Measurements from ENCODE around the gene PTGDR2.

PTGDR2 gene

GRCh38 chr11:60849641-60850520 lies 5.9 kb downstream of the PTGDR2 start:
- no peak overlapping the region for H3K4me3 ChIP-seq (replicated peaks; ENCODE audit: insufficient read depth, low read length)
- no peaks in the 10 kb centered on the region for H3K27me3 ChIP-seq (ENCODE audit: insufficient read depth, poor library complexity, severe bottlenecking)
- TF ChIP-seq, protein P1, sequence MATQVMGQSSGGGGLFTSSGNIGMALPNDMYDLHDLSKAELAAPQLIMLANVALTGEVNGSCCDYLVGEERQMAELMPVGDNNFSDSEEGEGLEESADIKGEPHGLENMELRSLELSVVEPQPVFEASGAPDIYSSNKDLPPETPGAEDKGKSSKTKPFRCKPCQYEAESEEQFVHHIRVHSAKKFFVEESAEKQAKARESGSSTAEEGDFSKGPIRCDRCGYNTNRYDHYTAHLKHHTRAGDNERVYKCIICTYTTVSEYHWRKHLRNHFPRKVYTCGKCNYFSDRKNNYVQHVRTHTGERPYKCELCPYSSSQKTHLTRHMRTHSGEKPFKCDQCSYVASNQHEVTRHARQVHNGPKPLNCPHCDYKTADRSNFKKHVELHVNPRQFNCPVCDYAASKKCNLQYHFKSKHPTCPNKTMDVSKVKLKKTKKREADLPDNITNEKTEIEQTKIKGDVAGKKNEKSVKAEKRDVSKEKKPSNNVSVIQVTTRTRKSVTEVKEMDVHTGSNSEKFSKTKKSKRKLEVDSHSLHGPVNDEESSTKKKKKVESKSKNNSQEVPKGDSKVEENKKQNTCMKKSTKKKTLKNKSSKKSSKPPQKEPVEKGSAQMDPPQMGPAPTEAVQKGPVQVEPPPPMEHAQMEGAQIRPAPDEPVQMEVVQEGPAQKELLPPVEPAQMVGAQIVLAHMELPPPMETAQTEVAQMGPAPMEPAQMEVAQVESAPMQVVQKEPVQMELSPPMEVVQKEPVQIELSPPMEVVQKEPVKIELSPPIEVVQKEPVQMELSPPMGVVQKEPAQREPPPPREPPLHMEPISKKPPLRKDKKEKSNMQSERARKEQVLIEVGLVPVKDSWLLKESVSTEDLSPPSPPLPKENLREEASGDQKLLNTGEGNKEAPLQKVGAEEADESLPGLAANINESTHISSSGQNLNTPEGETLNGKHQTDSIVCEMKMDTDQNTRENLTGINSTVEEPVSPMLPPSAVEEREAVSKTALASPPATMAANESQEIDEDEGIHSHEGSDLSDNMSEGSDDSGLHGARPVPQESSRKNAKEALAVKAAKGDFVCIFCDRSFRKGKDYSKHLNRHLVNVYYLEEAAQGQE (IDR thresholded peaks at IDR 0.05; ENCODE audit: insufficient replicate concordance, low read depth) = no peak
- TF ChIP-seq CTCF (IDR thresholded peaks at IDR 0.05; ENCODE audit: insufficient read depth, low read length) = no peak
- no peak for TF ChIP-seq POLR2AphosphoS5 (IDR thresholded peaks at IDR 0.05; ENCODE audit: low read depth)
- TF ChIP-seq SPI1 (IDR thresholded peaks at IDR 0.05; ENCODE audit: borderline replicate concordance, low read depth) = no peak
- no peak for TF ChIP-seq GABPA (IDR thresholded peaks at IDR 0.05; ENCODE audit: low read depth)
- no peak for DNase-seq (ENCODE audit: low read depth in 1 of 2, low spot score in 1 of 2)
- H3K27ac ChIP-seq (replicated peaks) = no peak overlapping the region

DNA sequence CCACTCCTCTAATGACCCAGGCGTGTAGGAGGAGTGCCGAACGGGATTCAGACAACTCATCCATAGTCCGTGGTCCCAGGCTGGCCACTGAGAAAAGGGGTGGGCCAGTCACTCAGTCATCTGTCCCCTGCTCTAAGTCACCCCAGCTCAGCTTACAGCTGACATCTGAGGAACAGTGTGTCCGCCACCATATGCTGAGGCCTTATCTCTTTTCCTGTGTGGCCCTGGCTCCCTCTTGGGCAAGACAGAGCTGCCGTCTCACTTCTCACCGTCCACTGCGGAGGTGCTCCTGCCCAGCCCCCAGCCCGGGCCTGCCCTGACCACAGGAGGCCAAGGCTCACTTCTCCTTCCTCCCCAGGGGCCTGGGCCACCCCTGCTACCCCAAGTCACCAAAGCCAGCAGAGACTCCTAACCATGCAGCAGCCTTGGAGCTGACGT lies 7.0 kb downstream of the PTGDR2 start:
- TF ChIP-seq, protein P1 (IDR thresholded peaks at IDR 0.05; ENCODE audit: insufficient replicate concordance, low read depth) = no peak
- TF ChIP-seq SPI1 (IDR thresholded peaks at IDR 0.05; ENCODE audit: borderline replicate concordance, low read depth) = no peak
- TF ChIP-seq POLR2AphosphoS5 (IDR thresholded peaks at IDR 0.05; ENCODE audit: low read depth) = peak; percentile 35; the same call in 1 of the 2 replicates
- no peak for TF ChIP-seq GABPA (IDR thresholded peaks at IDR 0.05; ENCODE audit: low read depth)
- no peak for TF ChIP-seq CTCF (IDR thresholded peaks at IDR 0.05; ENCODE audit: insufficient read depth, low read length)
- Histone ChIP-seq H3K27ac (replicated peaks) (no peak overlapping the region), H3K27me3 (ENCODE audit: insufficient read depth, poor library complexity, severe bottlenecking) (no peaks in the 10 kb centered on the region), H3K4me3 (replicated peaks; ENCODE audit: insufficient read depth, low read length) (no peak overlapping the region)
- DNase-seq (ENCODE audit: low read depth in 1 of 2, low spot score in 1 of 2) = no peak

- Histone ChIP-seq H3K27me3 (ENCODE audit: insufficient read depth, poor library complexity, severe bottlenecking) (no peaks in the 10 kb centered on the region), H3K4me3 (replicated peaks; ENCODE audit: insufficient read depth, low read length) (no peak overlapping the region), H3K27ac (replicated peaks) (no peak overlapping the region)
- TF ChIP-seq POLR2AphosphoS5 (IDR thresholded peaks at IDR 0.05; ENCODE audit: low read depth) (no peak), SPI1 (IDR thresholded peaks at IDR 0.05; ENCODE audit: borderline replicate concordance, low read depth) (peak; percentile 32; the same call in 1 of the 2 replicates), CTCF (IDR thresholded peaks at IDR 0.05; ENCODE audit: insufficient read depth, low read length) (no peak)
- TF ChIP-seq, protein P1 (IDR thresholded peaks at IDR 0.05; ENCODE audit: insufficient replicate concordance, low read depth) = no peak
- no peak for DNase-seq (ENCODE audit: low read depth in 1 of 2, low spot score in 1 of 2)
These were observed 7.9 kb downstream of the PTGDR2 start for GRCh38 chr11:60847896-60848295.

Measured in HL-60 (cell line).